ENCODE data around the gene NSUN2.

- TF ChIP-seq PBX3 (CRISPR knock-in tag; IDR thresholded peaks at IDR 0.05), result no peak
- TF ChIP-seq CTCF (tag by site-specific recombination; IDR thresholded peaks at IDR 0.05), result no peak
- no peak for TF ChIP-seq ZNF19 (tag by site-specific recombination; IDR thresholded peaks at IDR 0.05; ENCODE audit: low read depth)
- TF ChIP-seq ZNF350 (tag by site-specific recombination; IDR thresholded peaks at IDR 0.05), result no peak
- TF ChIP-seq SP3 (tag by site-specific recombination; IDR thresholded peaks at IDR 0.05), result no peak
Measured at GRCh38 chr5:6666762-6667161, 33.9 kb upstream of the NSUN2 start.
